ENCODE results near the gene LIF. TPM values are rescaled to one million over a fixed set of nuclear protein-coding genes. Genes with fewer than 3 reads are reported as not detected.

Gene LIF
- total and polyA plus RNA-seq, 4 donors, result 1.3 to 6.6 (median 3.4) TPM

- H3K4me1 ChIP-seq (ENCODE audit: control insufficient read depth in 1 of 2, insufficient read depth in 2 of 2, low read length in 2 of 2), result peaks cover 3 to 5% of the 10 kb centered on the region in 2 donors
- no peak for ATAC-seq (ENCODE audit: low FRiP score)
- no peak overlapping the region for H3K4me3 ChIP-seq (ENCODE audit: low read length in 2 of 2)
- no peaks in the 10 kb centered on the region for H3K36me3 ChIP-seq (ENCODE audit: control insufficient read depth in 1 of 2, insufficient read depth in 2 of 2, low read length in 1 of 2)
- intact Hi-C loops (cut with DNase I), result no loop called here
- no peaks in the 10 kb centered on the region for H3K27me3 ChIP-seq (ENCODE audit: control insufficient read depth in 1 of 2, insufficient read depth in 2 of 2, low read length in 1 of 2)
- H3K9me3 ChIP-seq (ENCODE audit: control insufficient read depth, low read length), result no peaks in the 10 kb centered on the region
- 95% methylated on average over 3 of the region's 3 CpGs for WGBS, 2 donors
- no peak for DNase-seq
- no peak overlapping the region for H3K27ac ChIP-seq (ENCODE audit: low read depth in 1 of 2, low read length in 2 of 2)
These were observed 53.4 kb downstream of the LIF start for GRCh38 chr22:30193031-30193775.

DNA sequence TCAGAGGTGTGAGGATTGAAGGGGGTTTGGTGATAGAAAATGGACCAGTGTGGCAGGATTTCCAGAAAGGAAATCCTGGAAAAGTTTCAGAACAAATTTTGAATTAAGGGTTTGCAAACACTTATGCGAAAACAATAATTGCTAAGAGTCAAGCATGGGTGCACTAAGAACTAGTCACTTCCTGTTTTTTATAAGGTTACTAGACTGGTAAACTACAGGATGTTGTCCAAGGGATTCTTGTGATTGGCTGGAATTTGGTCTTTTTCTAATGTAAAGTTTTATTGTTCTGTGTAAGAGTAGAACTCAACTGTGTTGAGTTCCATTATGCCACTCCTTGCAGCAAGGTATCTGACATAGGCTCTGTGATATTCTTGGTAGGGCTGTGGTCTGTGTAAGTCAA, 54.1 kb downstream of the LIF start:
- no peak overlapping the region for H3K27ac ChIP-seq (ENCODE audit: low read depth in 1 of 2, low read length in 2 of 2)
- no peaks in the 10 kb centered on the region for H3K9me3 ChIP-seq (ENCODE audit: control insufficient read depth, low read length)
- no peak for ATAC-seq (ENCODE audit: low FRiP score)
- H3K4me1 ChIP-seq (ENCODE audit: control insufficient read depth in 1 of 2, insufficient read depth in 2 of 2, low read length in 2 of 2), result peaks cover 3 to 5% of the 10 kb centered on the region in 2 donors
- intact Hi-C loops (cut with DNase I), result no loop called here
- H3K4me3 ChIP-seq (ENCODE audit: low read length in 2 of 2), result no peak overlapping the region
- H3K36me3 ChIP-seq (ENCODE audit: control insufficient read depth in 1 of 2, insufficient read depth in 2 of 2, low read length in 1 of 2), result no peaks in the 10 kb centered on the region
- WGBS, 2 donors, result 92 to 94% methylated on average over 1 of the region's 1 CpG
- no peaks in the 10 kb centered on the region for H3K27me3 ChIP-seq (ENCODE audit: control insufficient read depth in 1 of 2, insufficient read depth in 2 of 2, low read length in 1 of 2)
- no peak for DNase-seq

DNA sequence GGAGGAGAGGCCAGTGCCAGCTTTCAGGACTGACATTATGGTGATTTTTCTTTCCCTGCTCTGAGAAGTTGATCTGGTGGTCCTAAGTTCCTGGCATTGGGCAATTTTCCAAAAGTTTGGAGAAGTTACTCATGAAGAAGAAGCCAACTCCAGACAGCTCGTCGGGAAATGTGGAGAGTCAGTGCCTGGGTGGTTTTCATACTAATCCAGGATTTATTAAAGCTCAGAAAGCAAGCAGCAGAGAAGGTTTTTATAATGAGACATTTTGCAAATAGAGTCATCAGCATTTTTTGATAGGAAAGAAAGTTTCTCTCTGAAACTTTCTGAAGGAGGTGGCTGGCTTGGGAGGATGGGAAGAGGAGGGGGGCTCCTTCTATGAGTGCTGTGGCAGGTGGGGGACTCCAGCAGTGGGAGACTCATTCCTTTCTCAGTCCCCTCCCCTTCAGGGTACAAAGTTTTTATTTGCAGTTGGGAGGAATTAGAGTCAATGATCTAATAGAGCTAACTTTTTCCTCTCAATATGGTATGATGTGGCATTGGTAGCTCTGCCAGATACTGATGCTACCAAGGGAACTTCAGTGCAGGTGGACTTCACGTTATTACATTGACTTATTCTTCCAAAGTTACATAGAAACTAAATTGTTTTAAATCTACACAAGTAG, 55.4 kb downstream of the LIF start:
- ATAC-seq (ENCODE audit: low FRiP score) (no peak), DNase-seq (no peak)
- no peak overlapping the region for H3K4me3 ChIP-seq (ENCODE audit: low read length in 2 of 2)
- 56 to 67% methylated on average over 3 of the region's 3 CpGs for WGBS, 2 donors
- H3K27me3 ChIP-seq (ENCODE audit: control insufficient read depth in 1 of 2, insufficient read depth in 2 of 2, low read length in 1 of 2), result no peaks in the 10 kb centered on the region
- no peaks in the 10 kb centered on the region for H3K9me3 ChIP-seq (ENCODE audit: control insufficient read depth, low read length)
- no peaks in the 10 kb centered on the region for H3K4me1 ChIP-seq (ENCODE audit: control insufficient read depth in 1 of 2, insufficient read depth in 2 of 2, low read length in 2 of 2)
- no peak overlapping the region for H3K27ac ChIP-seq (ENCODE audit: low read depth in 1 of 2, low read length in 2 of 2)
- intact Hi-C loops (cut with DNase I), result no loop called here
- H3K36me3 ChIP-seq (ENCODE audit: control insufficient read depth in 1 of 2, insufficient read depth in 2 of 2, low read length in 1 of 2), result no peaks in the 10 kb centered on the region

DNA sequence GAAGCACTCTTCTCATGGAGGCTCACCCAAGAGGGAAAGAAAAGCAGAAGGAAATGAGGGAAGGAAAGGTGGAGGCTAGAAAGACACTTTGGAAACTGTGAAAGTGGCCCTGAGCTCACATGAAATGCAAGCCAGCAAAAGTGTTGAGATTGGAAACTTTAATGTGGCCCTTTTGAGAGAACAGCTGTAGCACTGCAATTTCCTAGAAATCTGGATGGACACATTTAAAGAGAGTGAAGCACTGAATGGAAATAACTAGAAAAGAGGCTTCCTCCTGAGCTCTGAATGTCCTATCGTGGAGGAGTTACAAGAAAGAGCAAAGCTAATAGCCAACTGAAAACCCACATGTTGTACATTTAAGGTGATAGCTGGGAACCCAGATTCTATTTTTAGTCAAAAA, 56.0 kb downstream of the LIF start:
- H3K27me3 ChIP-seq (ENCODE audit: control insufficient read depth in 1 of 2, insufficient read depth in 2 of 2, low read length in 1 of 2), result no peaks in the 10 kb centered on the region
- no peak overlapping the region for H3K4me3 ChIP-seq (ENCODE audit: low read length in 2 of 2)
- H3K4me1 ChIP-seq (ENCODE audit: control insufficient read depth in 1 of 2, insufficient read depth in 2 of 2, low read length in 2 of 2), result no peaks in the 10 kb centered on the region
- DNase-seq (no peak), ATAC-seq (ENCODE audit: low FRiP score) (no peak)
- intact Hi-C loops (cut with DNase I), result no loop called here
- H3K9me3 ChIP-seq (ENCODE audit: control insufficient read depth, low read length), result no peaks in the 10 kb centered on the region
- H3K36me3 ChIP-seq (ENCODE audit: control insufficient read depth in 1 of 2, insufficient read depth in 2 of 2, low read length in 1 of 2), result no peaks in the 10 kb centered on the region
- no peak overlapping the region for H3K27ac ChIP-seq (ENCODE audit: low read depth in 1 of 2, low read length in 2 of 2)
- WGBS, 2 donors, result 63 to 71% methylated on average over 1 of the region's 1 CpG

Other genes with a start within 250 kb of the LIF start
- not detected for gene HORMAD2, start 166.3 kb downstream of the LIF start, total RNA-seq
- gene HORMAD2, start 166.3 kb downstream of the LIF start, polyA plus RNA-seq, result not detected
- gene OSM, start 20.1 kb upstream of the LIF start, total RNA-seq, result 1 to 10 TPM; 1.4 to 3.9 TPM
- 1 to 10 TPM; 1.4 to 1.6 TPM for gene OSM, start 20.1 kb upstream of the LIF start, polyA plus RNA-seq
- gene CASTOR1, start 42.7 kb upstream of the LIF start, total RNA-seq, result 10 to 100 TPM; 13.5 to 14.0 TPM
- gene CASTOR1, start 42.7 kb upstream of the LIF start, polyA plus RNA-seq, result 10 to 100 TPM in 1 of 2 donors, 1 to 10 TPM in 1; 4.0 to 13.4 TPM
- gene TBC1D10A, start 80.2 kb upstream of the LIF start, total RNA-seq, result 10 to 100 TPM; 32.9 to 45.5 TPM
- gene TBC1D10A, start 80.2 kb upstream of the LIF start, polyA plus RNA-seq, result 10 to 100 TPM; 16.7 to 22.1 TPM
- 100 to 1,000 TPM; 112 to 116 TPM for gene SF3A1, start 110.1 kb upstream of the LIF start, total RNA-seq
- gene SF3A1, start 110.1 kb upstream of the LIF start, polyA plus RNA-seq, result 10 to 100 TPM; 13.6 to 23.8 TPM
- 1 to 10 TPM in 1 of 2 donors, under 1 TPM in 1; 0.87 to 2.4 TPM for gene CCDC157, start 110.2 kb upstream of the LIF start, total RNA-seq
- gene CCDC157, start 110.2 kb upstream of the LIF start, polyA plus RNA-seq, result 1 to 10 TPM; 1.0 to 3.6 TPM
- 10 to 100 TPM; 15.6 to 20.9 TPM for gene RNF215, start 140.7 kb upstream of the LIF start, total RNA-seq
- 10 to 100 TPM in 1 of 2 donors, 1 to 10 TPM in 1; 4.5 to 22.6 TPM for gene RNF215, start 140.7 kb upstream of the LIF start, polyA plus RNA-seq
- 10 to 100 TPM; 11.8 to 14.7 TPM for gene SEC14L2, start 150.3 kb upstream of the LIF start, total RNA-seq
- 10 to 100 TPM; 12.6 to 13.3 TPM for gene SEC14L2, start 150.3 kb upstream of the LIF start, polyA plus RNA-seq
- gene MTFP1, start 179.0 kb upstream of the LIF start, total RNA-seq, result 1 to 10 TPM; 4.1 to 4.4 TPM
- 1 to 10 TPM; 4.0 to 6.8 TPM for gene MTFP1, start 179.0 kb upstream of the LIF start, polyA plus RNA-seq
- not detected for gene SEC14L3, start 225.3 kb upstream of the LIF start, total RNA-seq
- not detected for gene SEC14L3, start 225.3 kb upstream of the LIF start, polyA plus RNA-seq